Mesothelial cell of epicardium (in vitro differentiated cells): Measurements from ENCODE around the gene MYO5B. TPM values are rescaled to one million over a fixed set of nuclear protein-coding genes. Genes with fewer than 3 reads are reported as not detected.

Source experiments
- DNase-seq, 2 experiments: peaks; one replicate each; pipeline ENCODE4 v3.0.0; 2021; ENCODE audit warnings: low spot score in 2 of 2; ENCODE audit not compliant: unreplicated experiment in 2 of 2
- H3K27ac Mint-ChIP-seq: 2 replicates; pipeline ENCODE4 v1.8.0; 2021; ENCODE audit warnings: mixed read lengths
- H3K27me3 Mint-ChIP-seq: 2 replicates; pipeline ENCODE4 v1.8.0; 2021; ENCODE audit warnings: low read depth, mixed read lengths
- H3K36me3 Mint-ChIP-seq: 2 replicates; pipeline ENCODE4 v1.8.0; 2021; ENCODE audit warnings: mixed read lengths
- H3K4me1 Mint-ChIP-seq: 2 replicates; pipeline ENCODE4 v1.8.0; 2021; ENCODE audit warnings: mixed read lengths
- H3K4me3 Mint-ChIP-seq: 2 replicates; pipeline ENCODE4 v1.8.0; 2021; ENCODE audit warnings: mild to moderate bottlenecking, moderate library complexity, mixed read lengths
- H3K9me3 Mint-ChIP-seq: 2 replicates; pipeline ENCODE4 v1.8.0; 2021; ENCODE audit warnings: mixed read lengths
- total RNA-seq: library from RNA; stranded (reverse); gene quantifications from 3 replicates; pipeline ENCODE4 v1.2.1, GENCODE V29; 2021
- TF ChIP-seq, protein P1 (sequence below): fragments of 200-600 bp; sonication (generic); IDR thresholded peaks from one replicate; pipeline ENCODE4 v1.5.0; 2021; ENCODE audit warnings: antibody characterized with exemption; ENCODE audit not compliant: unreplicated experiment

Gene MYO5B
- total RNA-seq, 1 donor from 2014 or later = 15.1 TPM

DNA sequence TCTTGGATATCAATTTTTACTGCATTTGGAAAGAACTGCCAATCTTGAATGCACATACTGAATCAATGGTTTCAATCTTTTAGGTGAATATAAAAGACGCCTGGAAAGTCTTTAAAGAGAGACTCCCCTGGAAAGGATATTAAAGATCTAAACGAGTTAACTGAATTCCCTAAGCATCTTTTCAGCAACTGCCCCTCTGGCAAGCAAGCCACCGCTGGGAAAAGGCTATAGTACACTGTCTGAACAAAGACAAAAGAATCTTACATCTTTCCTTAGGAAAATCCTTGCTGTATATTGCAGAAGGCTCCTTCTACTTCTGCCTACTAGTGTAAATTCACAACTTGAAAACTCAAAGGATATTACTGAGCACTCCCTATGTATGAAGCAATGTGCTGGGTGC is 28.0 kb downstream of the MYO5B start:
- H3K36me3 Mint-ChIP-seq = no peaks in the 10 kb centered on the region
- no peak overlapping the region for H3K27ac Mint-ChIP-seq
- H3K4me1 Mint-ChIP-seq = peaks cover 37% of the 10 kb centered on the region
- no peak for DNase-seq
- no peaks in the 10 kb centered on the region for H3K9me3 Mint-ChIP-seq
- no peak overlapping the region for H3K4me3 Mint-ChIP-seq
- TF ChIP-seq, protein P1, sequence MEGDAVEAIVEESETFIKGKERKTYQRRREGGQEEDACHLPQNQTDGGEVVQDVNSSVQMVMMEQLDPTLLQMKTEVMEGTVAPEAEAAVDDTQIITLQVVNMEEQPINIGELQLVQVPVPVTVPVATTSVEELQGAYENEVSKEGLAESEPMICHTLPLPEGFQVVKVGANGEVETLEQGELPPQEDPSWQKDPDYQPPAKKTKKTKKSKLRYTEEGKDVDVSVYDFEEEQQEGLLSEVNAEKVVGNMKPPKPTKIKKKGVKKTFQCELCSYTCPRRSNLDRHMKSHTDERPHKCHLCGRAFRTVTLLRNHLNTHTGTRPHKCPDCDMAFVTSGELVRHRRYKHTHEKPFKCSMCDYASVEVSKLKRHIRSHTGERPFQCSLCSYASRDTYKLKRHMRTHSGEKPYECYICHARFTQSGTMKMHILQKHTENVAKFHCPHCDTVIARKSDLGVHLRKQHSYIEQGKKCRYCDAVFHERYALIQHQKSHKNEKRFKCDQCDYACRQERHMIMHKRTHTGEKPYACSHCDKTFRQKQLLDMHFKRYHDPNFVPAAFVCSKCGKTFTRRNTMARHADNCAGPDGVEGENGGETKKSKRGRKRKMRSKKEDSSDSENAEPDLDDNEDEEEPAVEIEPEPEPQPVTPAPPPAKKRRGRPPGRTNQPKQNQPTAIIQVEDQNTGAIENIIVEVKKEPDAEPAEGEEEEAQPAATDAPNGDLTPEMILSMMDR = no peak
- no peaks in the 10 kb centered on the region for H3K27me3 Mint-ChIP-seq

DNA sequence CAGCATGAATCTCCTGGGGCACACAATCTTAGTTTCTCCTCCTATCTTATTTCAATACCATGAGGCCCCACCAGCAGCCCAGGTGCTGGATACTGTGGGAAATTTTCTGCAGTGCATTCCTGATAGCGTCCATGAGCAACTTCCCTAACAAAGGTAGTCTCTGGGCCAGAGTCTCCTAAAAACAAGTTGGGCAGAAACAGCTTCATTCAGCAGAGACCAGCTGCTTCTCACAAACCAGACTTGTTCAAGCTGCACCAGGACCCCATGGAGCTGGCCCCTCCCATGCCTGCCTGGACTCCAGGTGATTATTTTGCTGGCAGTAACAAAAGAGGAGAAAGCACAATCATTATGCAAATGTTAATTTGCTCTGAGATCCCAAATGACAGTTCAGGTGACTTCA is 31.4 kb downstream of the MYO5B start:
- TF ChIP-seq, protein P1 = no peak
- peak overlapping the region; percentile 60 for H3K27ac Mint-ChIP-seq
- DNase-seq = no peak
- no peaks in the 10 kb centered on the region for H3K36me3 Mint-ChIP-seq
- peaks cover 64% of the 10 kb centered on the region for H3K4me1 Mint-ChIP-seq
- no peaks in the 10 kb centered on the region for H3K27me3 Mint-ChIP-seq
- no peaks in the 10 kb centered on the region for H3K9me3 Mint-ChIP-seq
- H3K4me3 Mint-ChIP-seq = no peak overlapping the region

DNA sequence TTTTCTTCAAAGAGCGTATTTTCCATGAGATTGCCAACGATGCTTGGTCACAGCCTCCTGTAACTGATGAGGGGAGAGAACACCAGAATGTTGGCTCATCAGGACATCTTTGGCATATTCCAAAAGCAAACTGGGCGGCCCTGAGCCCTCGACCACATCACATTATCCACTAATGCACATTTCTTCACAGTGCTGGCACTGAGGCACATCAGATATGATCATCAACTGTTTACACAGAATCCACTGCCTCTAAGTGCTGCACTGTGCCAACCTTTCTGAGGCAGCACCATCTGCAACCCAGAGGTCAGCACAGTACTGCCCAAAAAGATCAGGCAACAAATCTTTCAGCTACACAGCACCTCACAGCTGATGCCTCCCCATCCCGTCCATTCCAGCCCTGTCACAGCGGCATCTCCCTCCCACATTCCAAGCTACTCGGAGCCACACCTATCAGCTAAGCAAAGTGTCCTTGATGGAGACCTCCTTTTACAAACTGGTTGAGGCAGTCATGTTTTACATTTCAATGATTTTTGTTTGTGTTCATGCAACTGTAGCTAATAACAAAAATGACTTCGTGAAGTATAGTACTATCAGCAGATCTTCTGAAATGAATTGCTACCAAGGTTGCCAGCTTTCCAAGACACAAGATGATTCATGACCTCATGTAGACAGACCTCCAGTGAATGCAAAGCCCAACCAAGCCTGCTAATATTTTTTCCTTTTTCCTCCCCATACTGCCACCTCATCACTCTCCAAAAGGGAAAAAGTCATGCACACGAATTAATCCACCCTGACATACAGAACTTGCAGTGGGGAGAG is 32.3 kb downstream of the MYO5B start:
- H3K27me3 Mint-ChIP-seq = no peaks in the 10 kb centered on the region
- H3K9me3 Mint-ChIP-seq = peaks cover under 1% of the 10 kb centered on the region
- H3K4me3 Mint-ChIP-seq = no peak overlapping the region
- DNase-seq = no peak
- H3K4me1 Mint-ChIP-seq = peaks cover 63% of the 10 kb centered on the region
- TF ChIP-seq, protein P1 = no peak
- no peaks in the 10 kb centered on the region for H3K36me3 Mint-ChIP-seq
- peak overlapping the region; percentile 60 for H3K27ac Mint-ChIP-seq

DNA sequence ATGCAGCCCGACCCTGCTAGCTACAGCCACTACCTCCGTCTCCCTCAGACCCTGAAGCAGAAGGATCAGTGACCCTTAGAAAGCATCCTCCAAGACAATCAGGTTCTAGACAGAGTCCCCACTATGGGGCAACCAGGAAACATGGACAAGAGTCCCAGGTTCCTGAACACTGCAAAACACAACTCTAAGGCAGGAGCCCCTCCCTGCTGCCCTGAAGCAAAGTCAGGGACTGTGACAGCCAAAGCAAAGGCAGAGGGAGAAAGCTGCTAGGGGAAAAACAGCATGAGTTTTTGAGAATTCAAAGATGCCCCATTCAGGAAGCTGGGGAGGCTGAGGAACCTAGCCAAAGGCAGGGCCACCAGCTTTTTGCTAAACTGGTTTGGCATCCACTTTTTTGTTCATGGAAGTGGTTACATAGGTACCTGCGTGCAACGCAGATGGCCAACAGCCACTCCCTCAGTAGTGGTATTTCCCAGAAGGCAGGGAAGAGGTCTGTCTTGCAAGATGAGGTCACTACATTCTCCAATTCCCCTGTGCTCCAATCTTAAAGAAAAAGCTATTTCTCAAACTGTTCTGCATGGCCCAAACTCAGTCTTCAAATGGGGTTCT is 33.2 kb downstream of the MYO5B start:
- no peaks in the 10 kb centered on the region for H3K27me3 Mint-ChIP-seq
- TF ChIP-seq, protein P1 = no peak
- no peaks in the 10 kb centered on the region for H3K36me3 Mint-ChIP-seq
- DNase-seq = no peak
- peaks cover 5% of the 10 kb centered on the region for H3K9me3 Mint-ChIP-seq
- H3K27ac Mint-ChIP-seq = peak overlapping the region; percentile 84
- no peak overlapping the region for H3K4me3 Mint-ChIP-seq
- H3K4me1 Mint-ChIP-seq = peaks cover 64% of the 10 kb centered on the region

DNA sequence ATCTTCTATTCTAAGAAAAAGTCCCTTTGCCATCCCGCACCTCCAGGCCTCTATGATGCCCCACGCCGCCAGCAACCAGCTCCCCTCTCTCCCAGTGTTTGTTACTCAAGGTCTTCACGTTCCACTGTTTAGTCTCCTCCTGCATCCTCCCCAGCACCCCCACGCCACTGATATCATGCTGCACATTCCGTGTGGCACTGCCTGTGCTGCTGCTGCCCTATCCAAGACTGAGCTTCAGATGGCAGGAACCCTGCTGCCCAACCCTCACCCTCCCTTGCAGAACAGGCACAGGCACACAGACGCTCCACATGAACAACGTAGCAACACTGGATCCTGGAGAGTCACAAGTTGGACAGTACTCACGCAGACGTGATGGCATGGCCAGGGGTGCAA is 35.3 kb downstream of the MYO5B start:
- Mint-ChIP-seq H3K4me3 (no peak overlapping the region), H3K36me3 (no peaks in the 10 kb centered on the region), H3K9me3 (peaks cover 5% of the 10 kb centered on the region), H3K4me1 (peaks cover 67% of the 10 kb centered on the region), H3K27me3 (no peaks in the 10 kb centered on the region), H3K27ac (peak overlapping the region; percentile 50)
- TF ChIP-seq, protein P1 = no peak
- DNase-seq = no peak
